DOHH2 (cell line): ENCODE data around the gene CCDC185.

Experiments used
- H3F3A ChIP-seq: fragments of 200-600 bp; sonication (generic), shearing (Covaris generic); 2 replicates; pipeline ENCODE4 v1.6.0; 2016; ENCODE audit warnings: antibody characterized with exemption, mild to moderate bottlenecking; ENCODE audit not compliant: control insufficient read depth, insufficient read depth
- H3K27ac ChIP-seq: fragments of 200-600 bp; sonication (generic); 2 replicates; pipeline ENCODE4 v1.5.1; 2014; ENCODE audit warnings: low read depth, mild to moderate bottlenecking, low read length, moderate library complexity
- H3K27me3 ChIP-seq: fragments of 200-600 bp; sonication (generic); 2 replicates; pipeline ENCODE4 v1.6.1; 2014; ENCODE audit warnings: mild to moderate bottlenecking, low read length, mixed read lengths; ENCODE audit not compliant: control insufficient read depth
- H3K36me3 ChIP-seq: fragments of 200-600 bp; sonication (generic); 2 replicates; pipeline ENCODE4 v1.6.1; 2014; ENCODE audit warnings: mild to moderate bottlenecking, low read length, moderate library complexity, mixed read lengths; ENCODE audit not compliant: control insufficient read depth
- H3K4me1 ChIP-seq: fragments of 200-600 bp; sonication (generic); 2 replicates; pipeline ENCODE4 v1.6.1; 2014; ENCODE audit warnings: mild to moderate bottlenecking, low read length, mixed read lengths; ENCODE audit not compliant: control insufficient read depth
- H3K4me2 ChIP-seq: fragments of 200-600 bp; sonication (generic); 2 replicates; pipeline ENCODE4 v1.6.0; 2014; ENCODE audit warnings: mild to moderate bottlenecking, low read length, moderate library complexity
- H3K4me3 ChIP-seq: fragments of 200-600 bp; sonication (generic); 2 replicates; pipeline ENCODE4 v1.5.1; 2014; ENCODE audit warnings: mild to moderate bottlenecking, low read length, mixed read lengths
- H3K79me2 ChIP-seq: fragments of 200-600 bp; sonication (generic); 2 replicates; pipeline ENCODE4 v1.6.1; 2014; ENCODE audit warnings: mild to moderate bottlenecking, low read length, mixed read lengths; ENCODE audit not compliant: control insufficient read depth
- H3K9me2 ChIP-seq: fragments of 200-600 bp; sonication (generic); replicated peaks from 2 replicates; pipeline ENCODE4 v1.6.1; 2014; ENCODE audit warnings: mild to moderate bottlenecking, low read length, mixed read lengths; ENCODE audit not compliant: control insufficient read depth
- H3K9me3 ChIP-seq: fragments of 200-600 bp; sonication (generic); 2 replicates; pipeline ENCODE4 v1.6.1; 2014; ENCODE audit warnings: antibody characterized with exemption, low read length, mixed read lengths; ENCODE audit not compliant: control insufficient read depth, insufficient read depth
- H4K20me1 ChIP-seq: fragments of 200-600 bp; sonication (generic); 2 replicates; pipeline ENCODE4 v1.6.0; 2014; ENCODE audit warnings: low read depth, mild to moderate bottlenecking, antibody characterized with exemption, low read length, moderate library complexity; ENCODE audit not compliant: control insufficient read depth, insufficient read depth
- CTCF ChIP-seq: fragments of 200-600 bp; sonication (generic); IDR thresholded peaks from one replicate; pipeline ENCODE4 v1.5.1; 2014; ENCODE audit warnings: antibody characterized with exemption, mild to moderate bottlenecking, low read depth, low read length; ENCODE audit not compliant: poor library complexity, severe bottlenecking
- EZH2phosphoT487 ChIP-seq: fragments of 200-600 bp; sonication (generic); IDR thresholded peaks from 2 replicates; pipeline ENCODE4 v1.6.1; 2017; ENCODE audit warnings: borderline replicate concordance, mild to moderate bottlenecking, antibody characterized with exemption, low read length, moderate library complexity, mixed read lengths

Gene CCDC185

DNA sequence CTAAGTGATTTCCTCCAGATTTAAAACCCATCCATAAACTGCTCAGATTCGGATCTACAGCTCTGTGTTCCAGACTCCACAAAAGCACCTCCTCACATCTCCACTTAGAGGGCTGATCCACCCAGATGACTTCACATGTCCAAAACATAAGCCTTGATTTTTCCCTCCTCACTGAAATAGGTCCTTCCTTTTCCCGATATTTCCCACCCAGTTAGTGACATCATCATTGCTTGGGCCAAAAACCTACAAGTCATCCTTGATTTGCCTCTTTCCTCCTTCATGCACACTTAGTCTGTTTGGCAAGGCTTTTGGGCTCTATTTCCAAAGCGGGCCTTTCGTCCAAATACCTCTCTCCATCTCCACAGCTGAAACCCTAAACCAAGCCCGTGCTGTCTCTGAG lies 32.3 kb downstream of the CCDC185 start:
- TF ChIP-seq CTCF: no peak
- no peak for TF ChIP-seq EZH2phosphoT487
- Histone ChIP-seq H3K9me3 (no peaks in the 10 kb centered on the region), H3K27me3 (no peaks in the 10 kb centered on the region), H3K4me3 (no peak overlapping the region), H3F3A (no peaks in the 10 kb centered on the region), H3K4me2 (no peak overlapping the region), H3K79me2 (no peaks in the 10 kb centered on the region), H3K4me1 (no peaks in the 10 kb centered on the region), H3K27ac (no peak overlapping the region), H3K9me2 (no peaks in the 10 kb centered on the region), H3K36me3 (no peaks in the 10 kb centered on the region), H4K20me1 (no peaks in the 10 kb centered on the region)

DNA sequence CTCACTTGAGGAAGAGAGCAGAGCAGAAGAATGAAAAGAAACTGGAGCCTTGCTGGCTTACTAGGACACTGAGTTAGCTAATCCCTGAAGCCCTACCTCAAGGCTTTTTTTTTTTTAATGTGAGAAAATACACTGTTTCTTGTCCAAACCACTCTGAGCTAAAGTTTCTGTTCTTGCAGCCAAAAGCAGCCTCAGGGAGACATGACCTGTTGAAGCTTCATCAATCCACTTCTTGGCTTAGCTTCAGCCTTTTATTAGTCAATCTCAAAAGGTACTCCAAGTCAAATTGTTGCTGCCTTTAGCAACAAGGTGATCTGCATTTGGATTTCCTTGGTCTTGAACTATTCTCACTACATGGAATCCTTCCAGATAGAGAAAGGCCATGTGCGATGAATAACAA lies 33.7 kb downstream of the CCDC185 start:
- Histone ChIP-seq H3F3A (no peaks in the 10 kb centered on the region), H3K4me1 (no peaks in the 10 kb centered on the region), H4K20me1 (no peaks in the 10 kb centered on the region), H3K27me3 (no peaks in the 10 kb centered on the region), H3K9me3 (no peaks in the 10 kb centered on the region), H3K36me3 (no peaks in the 10 kb centered on the region), H3K27ac (no peak overlapping the region), H3K4me2 (no peak overlapping the region), H3K4me3 (no peak overlapping the region), H3K79me2 (no peaks in the 10 kb centered on the region), H3K9me2 (no peaks in the 10 kb centered on the region)
- TF ChIP-seq CTCF: no peak
- no peak for TF ChIP-seq EZH2phosphoT487

DNA sequence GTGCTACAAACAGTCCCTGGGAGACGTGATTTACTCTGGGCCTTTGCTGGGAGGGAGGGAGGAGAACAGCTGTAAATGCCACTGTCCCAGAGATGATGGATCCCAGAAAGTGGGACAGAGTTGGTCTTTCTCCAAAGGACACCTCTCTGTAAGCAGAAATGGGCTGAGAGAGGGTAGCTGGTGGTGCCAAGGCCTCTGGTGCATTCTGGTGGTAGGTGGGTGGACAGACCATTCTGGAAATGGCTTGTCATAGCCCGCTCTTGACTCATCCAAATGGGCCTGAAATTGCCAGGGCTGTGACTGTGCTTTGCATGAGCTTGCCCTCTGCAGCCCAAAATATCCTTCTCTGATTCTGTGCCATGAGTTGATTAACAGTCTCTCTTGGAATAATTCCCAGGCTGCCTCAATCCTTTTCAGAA lies 36.1 kb downstream of the CCDC185 start:
- Histone ChIP-seq H3K27me3 (no peaks in the 10 kb centered on the region), H4K20me1 (no peaks in the 10 kb centered on the region), H3K9me3 (no peaks in the 10 kb centered on the region), H3K9me2 (no peaks in the 10 kb centered on the region), H3K36me3 (no peaks in the 10 kb centered on the region), H3K4me1 (no peaks in the 10 kb centered on the region), H3K27ac (no peak overlapping the region), H3K79me2 (no peaks in the 10 kb centered on the region), H3K4me3 (no peak overlapping the region), H3K4me2 (no peak overlapping the region), H3F3A (no peaks in the 10 kb centered on the region)
- no peak for TF ChIP-seq CTCF
- no peak for TF ChIP-seq EZH2phosphoT487

DNA sequence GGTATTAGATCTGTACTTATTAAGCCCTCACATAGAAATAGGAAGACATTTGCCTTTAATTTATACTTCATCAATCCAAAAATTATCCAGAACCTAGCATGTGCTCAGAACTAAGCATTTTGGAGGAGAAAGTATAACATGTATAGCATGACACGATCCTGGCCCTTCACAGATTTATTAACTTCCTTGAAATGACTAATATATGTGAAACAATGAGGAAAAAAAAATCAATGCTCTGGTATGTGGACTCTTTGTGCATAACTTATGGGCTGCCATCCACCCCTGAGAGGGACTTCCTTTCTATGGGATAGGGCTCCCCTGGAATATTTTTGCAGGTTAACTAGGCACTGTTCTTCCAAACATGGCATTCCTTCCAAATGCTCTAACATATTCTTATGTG lies 36.6 kb downstream of the CCDC185 start:
- H3K4me2 ChIP-seq: no peak overlapping the region

More for the DNA sequence above, 36.6 kb downstream of the CCDC185 start:
- H3K9me3 ChIP-seq: no peaks in the 10 kb centered on the region
- H3K79me2 ChIP-seq: no peaks in the 10 kb centered on the region
- no peaks in the 10 kb centered on the region for H3K4me1 ChIP-seq
- H3K27ac ChIP-seq: no peak overlapping the region
- TF ChIP-seq EZH2phosphoT487 (no peak), CTCF (no peak)
- H3F3A ChIP-seq: no peaks in the 10 kb centered on the region
- no peaks in the 10 kb centered on the region for H3K9me2 ChIP-seq
- H3K36me3 ChIP-seq: no peaks in the 10 kb centered on the region
- H3K27me3 ChIP-seq: no peaks in the 10 kb centered on the region
- no peaks in the 10 kb centered on the region for H4K20me1 ChIP-seq
- H3K4me3 ChIP-seq: no peak overlapping the region
